Esophagus squamous epithelium (tissue), 4 donors: Measurements from ENCODE around the gene TPPP.

Experiments
- CTCF ChIP-seq, 6 experiments: fragments of 450-650 bp in 4 of 6; fragments of 200-600 bp in 2 of 6; sonication (generic) in 2 of 6; IDR thresholded peaks; one replicate each; pipeline ENCODE4 v1.5.1; 2016 to 2019; ENCODE audit warnings: antibody characterized with exemption in 6 of 6, mild to moderate bottlenecking in 4 of 6, moderate library complexity in 4 of 6
- POLR2A ChIP-seq, 4 donors: fragments of 450-650 bp; IDR thresholded peaks; one replicate each; pipeline ENCODE4 v1.6.1; 2017; ENCODE audit warnings: antibody characterized with exemption in 4 of 4, mild to moderate bottlenecking in 4 of 4, moderate library complexity in 3 of 4

GRCh38 chr5:643811-644271 is 49.3 kb downstream of the TPPP start:
- TF ChIP-seq CTCF (IDR thresholded peaks at IDR 0.05) (no peak), POLR2A (IDR thresholded peaks at IDR 0.05) (no peak)
